HepG2 (cell line): ENCODE data around the gene UBE2N. TPM values are rescaled to one million over a fixed set of nuclear protein-coding genes. Genes with fewer than 3 reads are reported as not detected.

ENCODE experiments used
- AHDC1 ChIP-seq: sonication (generic); formaldehyde crosslinking; IDR thresholded peaks from 2 replicates; pipeline ENCODE4 v1.5.1; 2020; ENCODE audit warnings: mild to moderate bottlenecking, missing genetic modification reagents, borderline replicate concordance
- ARNTL ChIP-seq: sonication (generic); formaldehyde crosslinking; IDR thresholded peaks from 2 replicates; pipeline ENCODE4 v1.4.0; 2020; ENCODE audit warnings: mild to moderate bottlenecking, missing genetic modification reagents
- GTF3A ChIP-seq: sonication (generic); formaldehyde crosslinking; conservative IDR thresholded peaks from 2 replicates; pipeline ENCODE4 v1.4.0; 2020; ENCODE audit warnings: mild to moderate bottlenecking, missing genetic modification reagents
- HDAC1 ChIP-seq: sonication (generic); formaldehyde crosslinking; IDR thresholded peaks from 2 replicates; pipeline ENCODE4 v1.5.1; 2020; ENCODE audit warnings: mild to moderate bottlenecking, missing genetic modification reagents
- KLF11 ChIP-seq: IDR thresholded peaks from 2 replicates; pipeline ENCODE4 v1.6.1; 2016; ENCODE audit warnings: missing compliant biosample characterization
- PHF21A ChIP-seq: sonication (generic); formaldehyde crosslinking; IDR thresholded peaks from 2 replicates; pipeline ENCODE4 v1.5.0; 2020; ENCODE audit warnings: mild to moderate bottlenecking, missing genetic modification reagents
- SOX13 ChIP-seq, 3 experiments: fragments of 450-650 bp in 1 of 3; sonication (generic) in 1 of 3; formaldehyde crosslinking in 1 of 3; IDR thresholded peaks in 2 of 3; conservative IDR thresholded peaks in 1 of 3; 2 replicates each; pipeline versions ENCODE4 v1.5.0 to v1.6.1; 2016 to 2020; ENCODE audit warnings: antibody characterized with exemption in 1 of 3, mild to moderate bottlenecking in 1 of 3, missing compliant biosample characterization in 1 of 3, missing genetic modification reagents in 1 of 3, moderate library complexity in 1 of 3
- THAP11 ChIP-seq: IDR thresholded peaks from 2 replicates; pipeline ENCODE4 v1.6.1; 2016; ENCODE audit warnings: missing biosample characterization, missing genetic modification reagents
- XRCC5 ChIP-seq: fragments of 200-400 bp; formaldehyde crosslinking; optimal IDR thresholded peaks from 2 replicates; pipeline ENCODE3; 2017; ENCODE audit warnings: mild to moderate bottlenecking, low read length
- ZBTB20 ChIP-seq: sonication (generic); formaldehyde crosslinking; IDR thresholded peaks from 2 replicates; pipeline ENCODE4 v1.8.1; 2023; ENCODE audit warnings: missing genetic modification reagents, low read depth, mild to moderate bottlenecking, borderline replicate concordance
- ZBTB21 ChIP-seq: sonication (generic); formaldehyde crosslinking; IDR thresholded peaks from 2 replicates; pipeline ENCODE4 v1.4.0; 2020; ENCODE audit warnings: missing genetic modification reagents
- ZC3H4 ChIP-seq: sonication (generic); formaldehyde crosslinking; IDR thresholded peaks from 2 replicates; pipeline ENCODE4 v1.4.0; 2020; ENCODE audit warnings: missing genetic modification reagents, borderline replicate concordance
- ZNF124 ChIP-seq: sonication (generic); formaldehyde crosslinking; IDR thresholded peaks from 2 replicates; pipeline ENCODE4 v1.4.0; 2020; ENCODE audit warnings: missing genetic modification reagents
- ZNF20 ChIP-seq: sonication (generic); formaldehyde crosslinking; IDR thresholded peaks from 2 replicates; pipeline ENCODE4 v1.4.0; 2020; ENCODE audit warnings: mild to moderate bottlenecking, moderate library complexity, missing genetic modification reagents
- ZNF687 ChIP-seq: sonication (generic); formaldehyde crosslinking; IDR thresholded peaks from 2 replicates; pipeline ENCODE4 v1.5.1; 2020; ENCODE audit warnings: mild to moderate bottlenecking, missing genetic modification reagents, moderate library complexity
- ZNF720 ChIP-seq: sonication (generic); formaldehyde crosslinking; IDR thresholded peaks from 2 replicates; pipeline ENCODE4 v1.4.0; 2020; ENCODE audit warnings: missing genetic modification reagents
- ZNF776 ChIP-seq: sonication (generic); formaldehyde crosslinking; IDR thresholded peaks from 2 replicates; pipeline ENCODE4 v1.4.0; 2020; ENCODE audit warnings: mild to moderate bottlenecking, missing genetic modification reagents
- polyA plus RNA-seq, 8 experiments: library from polyadenylated mRNA; depleted of rRNA in 3 of 8; stranded (reverse) in 7 of 8; unstranded in 1 of 8; fragments of >200 nt; fragmentation: Illumina TruSeq in 4 of 8; extraction: Trizol in 4 of 8; gene quantifications; 2 replicates each; pipeline versions ENCODE4 v1.2.1 to v1.2.3, GENCODE V29; 2011 to 2016; ENCODE audit warnings: low read depth in 4 of 8, missing spikeins in 1 of 8, mixed read lengths in 1 of 8; ENCODE audit not compliant: insufficient read depth in 1 of 8
- total RNA-seq, 5 experiments: library from RNA; depleted of rRNA; stranded (reverse); fragments of >200 nt; fragmentation: Illumina TruSeq; extraction: Trizol; gene quantifications; 2 replicates each; pipeline ENCODE4 v1.2.3, GENCODE V29; 2016; ENCODE audit warnings: low read depth in 1 of 5
- TF ChIP-seq, protein P1 (sequence below): IDR thresholded peaks from 2 replicates; pipeline ENCODE4 v1.6.1; 2016

The UBE2N gene
- total and polyA plus RNA-seq, 2 of the 13 experiments (the other 11 are each of a cell fraction or from before 2014, with no cell fraction given): 188 to 197 TPM

DNA sequence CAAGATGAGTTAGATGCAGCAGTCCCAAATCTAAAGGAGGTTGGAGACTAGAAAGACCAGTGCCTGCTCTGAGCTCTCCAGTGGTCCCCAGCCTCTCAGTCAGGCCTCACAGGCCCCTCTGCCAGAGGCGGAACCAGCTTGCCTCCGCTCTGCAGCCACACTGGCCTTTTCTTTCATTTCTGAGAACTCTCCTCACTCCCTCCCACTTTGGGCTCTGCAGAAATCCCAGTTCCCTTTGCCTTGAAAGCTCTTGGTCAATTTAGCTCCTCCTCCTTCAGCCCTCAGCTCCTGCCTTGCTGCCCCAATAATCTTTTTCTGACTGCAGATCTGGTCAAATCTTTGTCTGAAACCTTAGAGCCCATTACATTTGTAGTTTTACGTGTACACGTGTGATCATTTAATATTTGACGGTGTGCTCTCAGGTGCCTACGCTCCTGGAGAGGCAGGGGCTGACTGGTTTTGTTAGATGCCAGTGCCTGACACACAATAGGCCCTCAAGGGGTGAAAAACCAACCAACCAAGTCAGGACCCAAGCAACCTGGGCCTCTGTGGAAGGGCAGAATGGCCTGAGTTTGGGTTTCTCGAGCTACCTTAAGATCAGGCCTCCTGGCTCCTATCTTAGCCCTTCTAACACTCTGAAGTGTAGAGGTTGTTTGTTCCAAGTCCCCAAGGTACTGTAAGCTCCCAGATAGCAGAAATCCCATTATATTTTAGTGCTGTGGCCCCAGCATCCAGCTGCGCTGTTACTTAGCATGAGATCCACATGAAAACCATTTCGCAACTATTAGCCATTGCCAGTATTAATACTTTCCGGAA, 65.1 kb downstream of the UBE2N start (continued):
- TF ChIP-seq SOX13 (IDR thresholded peaks at IDR 0.05): no peak
- 0 out of 4 replicates have a peak, but pooled peaks of 1 of the 2 experiments have one; percentile 10 for TF ChIP-seq SOX13 (CRISPR knock-in tag; conservative IDR thresholded peaks at IDR 0.05 in 1 of 2, IDR thresholded peaks at IDR 0.05 in 1 of 2)
- no peak for TF ChIP-seq THAP11 (CRISPR knock-in tag)
- peak; percentile 35; the same call in 1 of the 2 replicates for TF ChIP-seq HDAC1 (CRISPR knock-in tag)
- no peak for TF ChIP-seq GTF3A (CRISPR knock-in tag)
- 0 out of 2 replicates have a peak, but pooled peaks have one; percentile 47 for TF ChIP-seq ZNF20 (CRISPR knock-in tag)
- TF ChIP-seq ZNF720: no peak
- peak; percentile 57 for TF ChIP-seq ZNF687 (CRISPR knock-in tag)
- peak; percentile 36 for TF ChIP-seq PHF21A
- 0 out of 2 replicates have a peak, but pooled peaks have one; percentile 19 for TF ChIP-seq AHDC1 (CRISPR knock-in tag)
- TF ChIP-seq ZC3H4: peak; percentile 52; the same call in 1 of the 2 replicates
- TF ChIP-seq ARNTL (CRISPR knock-in tag): peak; percentile 35; the same call in 1 of the 2 replicates
- peak; percentile 26 for TF ChIP-seq XRCC5
- TF ChIP-seq ZBTB20 (CRISPR knock-in tag): peak; percentile 17; the same call in 1 of the 2 replicates
- TF ChIP-seq ZBTB21: no peak
- TF ChIP-seq ZNF124 (CRISPR knock-in tag): 0 out of 2 replicates have a peak, but pooled peaks have one; percentile 11
- TF ChIP-seq KLF11 (CRISPR knock-in tag): no peak; the same call in 1 of the 2 replicates
- TF ChIP-seq, protein P1, sequence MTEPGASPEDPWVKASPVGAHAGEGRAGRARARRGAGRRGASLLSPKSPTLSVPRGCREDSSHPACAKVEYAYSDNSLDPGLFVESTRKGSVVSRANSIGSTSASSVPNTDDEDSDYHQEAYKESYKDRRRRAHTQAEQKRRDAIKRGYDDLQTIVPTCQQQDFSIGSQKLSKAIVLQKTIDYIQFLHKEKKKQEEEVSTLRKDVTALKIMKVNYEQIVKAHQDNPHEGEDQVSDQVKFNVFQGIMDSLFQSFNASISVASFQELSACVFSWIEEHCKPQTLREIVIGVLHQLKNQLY: no peak
- TF ChIP-seq ZNF776: peak; percentile 58; the same call in 1 of the 2 replicates
